DMS53 treated with DMSO at 0.1 percent for 48 hours (cell line): ENCODE data around the gene LDLRAD1.
A peak's percentile ranks its signal among the peaks of the same experiment; 100 is the strongest.
"Not testable (repeated sequence)": the region's sequence is repeated elsewhere in the genome, so short reads cannot be mapped to it uniquely, and the experiment has no call there.

Experiments
- DNase-seq: peaks from one replicate; lab custom pipeline; 2025; ENCODE audit not compliant: unreplicated experiment; lab: John Stamatoyannopoulos, UW

Gene LDLRAD1

DNA sequence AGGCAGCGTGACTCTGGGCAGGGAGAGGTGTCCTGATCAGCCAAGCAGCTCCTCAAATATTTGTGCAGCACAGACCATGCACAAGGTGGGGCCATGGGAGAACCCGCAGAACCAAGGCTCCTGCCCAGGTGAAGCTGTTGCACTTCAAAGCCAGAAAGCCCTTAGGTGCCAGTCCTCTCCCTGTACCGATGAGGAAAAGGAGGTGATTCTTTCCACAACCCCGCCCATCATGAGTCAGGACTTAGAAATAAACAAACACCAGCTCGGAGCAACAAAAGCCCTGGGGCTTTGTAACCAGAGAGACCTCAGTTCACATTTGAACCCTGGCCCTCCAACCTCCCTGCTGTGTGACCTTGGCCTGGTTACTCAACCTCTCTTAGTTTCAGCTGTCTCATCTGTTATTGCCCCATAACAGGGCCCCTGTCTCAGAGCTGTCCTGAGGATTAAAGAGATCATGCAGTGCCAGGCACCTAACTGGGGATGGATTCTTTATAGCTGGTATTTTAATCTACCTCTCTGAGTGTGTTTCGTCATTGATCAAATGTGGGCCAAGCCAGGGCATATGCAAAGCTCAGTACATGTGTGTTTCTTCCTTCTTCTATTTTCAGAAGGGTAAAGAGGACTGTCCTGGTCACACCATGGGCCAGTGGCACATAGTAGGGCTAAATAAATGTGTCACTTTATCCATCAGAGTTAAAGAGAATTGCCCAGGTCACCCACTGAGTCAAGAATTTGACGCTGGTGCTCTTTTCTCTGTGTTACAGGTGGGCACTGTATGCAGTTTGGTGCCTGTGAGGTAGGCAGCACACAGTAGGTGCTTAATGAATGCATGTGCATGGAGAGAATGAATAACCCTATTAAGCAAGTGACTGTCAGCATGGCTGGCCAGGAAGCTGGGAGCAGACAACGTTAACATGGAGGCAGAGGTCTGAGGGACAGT, 1.4 kb downstream of the LDLRAD1 start:
- DNase-seq, result peak; percentile 100

DNA sequence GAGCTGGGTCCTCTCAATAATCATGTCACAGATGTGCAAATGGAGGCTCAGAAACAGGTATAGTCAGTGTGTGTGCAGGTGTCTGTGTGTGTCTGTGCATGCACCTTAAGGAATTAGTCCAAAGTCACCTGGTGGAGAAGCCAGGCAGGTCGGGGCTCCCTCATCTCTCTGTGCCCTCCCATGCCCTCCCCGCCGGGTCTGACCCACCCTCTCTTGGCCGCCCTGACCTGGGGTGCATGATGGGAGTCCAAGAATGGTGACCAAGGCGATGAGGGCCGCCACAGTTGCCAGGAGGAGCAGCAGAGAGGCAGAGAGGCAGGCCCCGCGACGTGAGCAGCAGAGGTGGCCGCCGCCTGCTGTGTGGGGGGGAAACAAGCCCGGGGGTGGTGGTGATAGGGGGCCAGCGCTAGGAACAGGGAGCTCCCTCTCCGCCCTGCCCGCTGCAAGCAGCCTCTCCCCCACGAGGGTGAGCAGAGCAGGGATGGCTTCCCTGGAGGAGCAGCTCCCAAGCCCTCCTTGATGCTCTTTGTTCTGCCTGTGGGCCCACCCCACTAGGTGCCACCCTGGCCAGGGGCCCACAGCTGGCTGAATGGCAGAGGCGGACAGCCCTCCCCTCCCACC, 3.9 kb downstream of the LDLRAD1 start:
- DNase-seq, result no peak

DNA sequence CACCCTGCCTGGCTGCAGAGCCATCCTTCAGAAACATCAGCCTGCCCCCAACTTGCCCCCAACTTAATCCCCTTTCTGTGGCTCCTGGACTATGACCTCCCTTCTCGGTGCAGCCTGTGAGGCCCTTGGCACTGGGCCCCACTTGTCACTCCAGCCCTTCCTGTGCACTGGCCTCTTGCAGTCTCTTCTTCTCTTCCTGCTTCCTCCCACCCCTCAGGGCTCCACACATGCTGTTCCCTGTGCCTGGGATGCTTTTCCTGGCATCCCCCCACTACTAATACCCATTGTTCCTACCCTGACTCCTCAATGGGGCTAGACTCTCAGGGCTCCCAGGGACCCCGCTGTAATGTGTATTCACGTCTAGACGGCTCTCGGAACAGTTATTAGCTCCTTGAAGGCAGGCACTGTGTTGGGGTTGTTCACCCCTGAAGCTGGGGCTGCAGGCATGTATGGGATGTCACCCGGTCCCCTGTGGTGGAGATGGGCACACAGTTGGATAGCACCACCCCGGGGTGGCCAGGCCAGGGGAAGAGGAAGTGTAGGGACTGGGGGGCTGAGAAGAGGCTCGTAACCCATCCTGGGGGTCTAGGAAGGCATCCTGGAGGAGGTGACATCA, 4.5 kb downstream of the LDLRAD1 start:
- no peak for DNase-seq

DNA sequence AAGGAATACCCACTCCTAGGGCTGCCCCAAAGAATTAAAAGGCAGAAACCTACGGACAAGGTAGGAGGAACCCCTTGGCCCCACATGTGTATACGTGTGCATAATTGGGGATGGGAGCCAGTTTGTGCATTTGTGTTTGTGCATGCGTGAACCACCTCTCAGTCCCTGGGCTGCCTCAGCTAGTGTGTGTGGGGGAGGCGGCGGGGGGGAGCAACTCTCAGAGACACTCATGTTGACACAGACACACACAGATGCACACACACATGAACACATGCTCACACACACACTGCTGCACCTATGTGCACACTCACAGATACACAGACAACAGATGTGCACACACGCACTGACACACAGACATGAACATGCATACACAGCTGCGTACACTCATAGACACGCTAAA, 5.1 kb downstream of the LDLRAD1 start:
- no peak for DNase-seq

DNA sequence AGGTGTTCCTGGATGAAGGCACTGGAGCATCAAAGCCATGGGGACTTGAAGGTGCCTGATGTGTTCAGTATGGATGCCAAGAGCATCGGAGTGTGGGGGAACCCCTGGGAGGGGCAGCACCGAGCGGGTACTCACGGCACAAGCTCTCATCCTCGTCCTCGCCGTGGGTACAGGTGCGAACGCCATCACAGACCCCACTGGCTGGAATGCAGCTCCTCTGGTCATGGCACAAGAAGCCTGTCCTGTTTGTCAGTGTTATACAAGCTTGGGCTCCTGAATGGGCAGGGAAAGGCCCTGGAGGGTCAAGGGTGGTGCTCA, 6.0 kb downstream of the LDLRAD1 start:
- no peak for DNase-seq

DNA sequence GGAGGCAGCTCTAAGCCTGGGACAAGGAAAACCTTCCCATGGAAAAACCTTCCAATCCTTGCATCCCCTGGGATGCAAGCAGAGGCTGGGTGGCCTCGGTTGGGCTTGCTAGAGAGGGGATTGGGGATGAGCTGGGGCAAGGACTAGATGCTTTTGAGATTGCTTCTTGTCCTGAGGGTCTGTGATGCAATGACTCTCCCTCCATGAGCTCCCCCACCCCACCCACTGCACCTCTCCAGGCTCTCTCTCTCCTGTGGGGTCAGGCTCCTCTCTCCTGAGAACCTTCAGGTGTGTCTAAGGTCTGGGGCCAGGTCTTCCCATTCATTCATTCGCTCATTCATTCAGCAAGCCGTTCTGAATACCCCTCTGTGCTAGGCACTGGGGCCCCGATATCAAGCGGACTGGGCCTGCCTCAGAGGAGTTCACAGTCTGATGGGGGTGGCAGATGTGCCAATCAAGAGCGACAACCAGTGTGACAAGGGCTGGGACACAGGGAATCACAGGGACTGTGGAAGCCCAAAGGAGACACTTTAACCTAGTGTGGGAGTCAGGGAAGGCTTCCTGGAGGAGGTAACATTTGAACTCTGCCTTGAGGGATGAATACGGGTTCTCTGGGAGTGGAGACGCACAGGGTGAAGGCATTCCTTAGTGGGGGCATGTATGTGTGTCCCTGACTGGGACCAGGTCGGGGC, 6.5 kb downstream of the LDLRAD1 start:
- no peak for DNase-seq

DNA sequence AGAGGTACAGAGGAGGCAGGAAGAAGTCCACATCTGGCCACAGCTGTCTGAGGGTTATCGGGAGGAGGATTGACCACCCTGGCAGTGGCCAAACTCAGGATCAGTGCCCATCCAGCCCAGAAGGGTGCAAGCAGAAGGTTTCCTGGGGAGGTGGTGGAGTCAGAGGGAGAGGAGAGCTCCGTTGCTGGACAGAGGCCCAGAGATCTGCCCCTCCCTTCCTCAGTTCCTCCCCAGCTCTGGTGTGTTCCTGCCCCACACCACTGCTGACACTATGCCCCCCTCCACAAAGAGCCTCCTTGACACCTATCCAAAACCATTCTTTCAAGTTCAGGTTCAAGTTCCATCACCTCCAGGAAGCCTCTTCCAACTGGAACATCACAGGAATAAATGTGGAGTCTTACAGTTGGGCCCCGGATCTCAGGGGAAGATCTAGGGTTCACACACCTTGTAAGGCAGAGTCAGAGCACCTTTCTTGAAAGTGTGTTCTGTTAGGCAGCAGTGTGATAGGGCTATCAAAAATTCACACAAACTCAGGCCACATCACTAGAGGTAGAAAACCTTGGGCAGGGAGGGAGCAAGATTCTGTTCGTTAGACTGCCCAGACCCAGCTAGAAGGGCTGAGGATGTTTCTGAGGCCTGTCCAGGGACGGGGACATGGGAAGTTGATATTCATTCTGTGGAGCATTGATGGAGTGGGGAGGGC, 7.4 kb downstream of the LDLRAD1 start:
- DNase-seq, result no peak

DNA sequence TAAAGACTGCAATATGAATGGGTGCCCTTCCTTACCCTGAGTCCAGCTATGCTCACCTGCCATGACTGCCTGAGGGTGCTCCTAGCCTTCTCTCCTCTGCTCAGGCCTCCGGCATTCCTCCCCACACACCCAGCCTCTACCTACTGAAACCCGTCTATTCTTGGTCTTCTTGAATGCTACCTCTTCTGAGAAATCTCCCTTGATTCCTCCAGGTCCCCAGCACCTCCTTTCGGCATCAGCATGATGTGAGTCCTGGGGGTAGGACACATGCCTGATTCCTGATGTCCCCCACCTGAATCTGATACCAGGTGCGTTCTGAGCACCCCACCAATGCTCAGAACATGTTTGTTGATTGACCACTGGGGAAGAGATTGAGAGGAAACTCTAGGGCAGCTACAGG, 8.6 kb downstream of the LDLRAD1 start:
- no peak for DNase-seq

DNA sequence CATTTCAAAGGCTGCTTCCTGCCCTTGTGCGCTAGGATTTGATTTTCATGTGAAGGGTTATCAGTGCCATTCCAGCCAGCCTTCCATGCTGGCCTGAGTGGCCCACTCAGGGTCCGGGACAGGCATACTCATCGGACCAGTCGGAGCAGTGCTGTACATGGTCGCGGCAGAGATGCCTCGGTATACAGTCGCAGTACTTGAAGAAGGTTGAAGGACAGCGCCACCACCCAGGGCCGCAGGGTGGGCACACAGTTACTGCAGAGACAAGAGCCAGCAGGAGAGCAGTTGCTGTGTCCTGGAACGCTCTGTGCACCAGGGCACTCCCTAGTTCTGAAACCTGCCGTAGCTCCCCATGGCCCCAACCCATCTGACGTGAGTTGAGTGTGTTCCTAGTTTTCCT, 9.1 kb downstream of the LDLRAD1 start:
- no peak for DNase-seq

DNA sequence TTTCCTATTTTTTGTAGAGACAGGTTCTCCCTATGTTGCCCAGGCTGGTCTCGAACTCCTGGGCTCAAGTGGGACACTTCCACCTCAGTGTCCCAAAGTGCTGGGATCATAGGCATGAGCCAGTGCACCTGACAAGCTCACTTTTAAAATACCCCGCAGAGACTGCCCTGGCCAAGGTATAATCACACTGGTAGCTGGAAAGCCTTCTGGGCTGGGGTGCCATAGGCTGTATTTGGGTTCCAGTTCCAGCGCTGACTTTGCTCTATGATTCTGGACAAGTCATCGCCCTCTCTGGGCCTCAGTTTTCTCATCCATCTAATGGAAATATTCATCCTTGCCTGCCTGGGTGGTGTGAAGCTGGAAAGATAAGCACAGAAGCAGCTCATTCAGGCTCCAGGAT, 10.4 kb downstream of the LDLRAD1 start:
- DNase-seq, result no peak

DNA sequence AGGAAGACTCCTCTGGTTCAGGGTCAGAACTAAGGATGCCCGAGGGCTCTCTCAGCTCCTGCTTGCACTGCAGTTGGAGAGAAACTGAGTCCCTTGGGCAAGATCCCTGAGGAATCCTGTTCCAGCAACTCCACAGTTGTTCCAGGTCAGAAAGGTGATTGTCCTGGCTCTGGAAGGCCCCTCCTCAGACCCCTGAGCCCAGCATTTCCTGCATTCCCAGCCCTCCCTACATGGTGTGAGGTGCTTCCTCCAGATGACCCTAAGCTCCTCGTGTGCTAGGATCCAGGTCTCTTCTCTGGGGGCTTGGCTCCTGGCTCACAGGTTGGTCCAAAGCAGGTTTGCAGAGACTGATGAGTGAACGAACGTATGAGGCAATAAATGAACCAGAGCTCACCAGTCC, 11.5 kb downstream of the LDLRAD1 start:
- no peak for DNase-seq

DNA sequence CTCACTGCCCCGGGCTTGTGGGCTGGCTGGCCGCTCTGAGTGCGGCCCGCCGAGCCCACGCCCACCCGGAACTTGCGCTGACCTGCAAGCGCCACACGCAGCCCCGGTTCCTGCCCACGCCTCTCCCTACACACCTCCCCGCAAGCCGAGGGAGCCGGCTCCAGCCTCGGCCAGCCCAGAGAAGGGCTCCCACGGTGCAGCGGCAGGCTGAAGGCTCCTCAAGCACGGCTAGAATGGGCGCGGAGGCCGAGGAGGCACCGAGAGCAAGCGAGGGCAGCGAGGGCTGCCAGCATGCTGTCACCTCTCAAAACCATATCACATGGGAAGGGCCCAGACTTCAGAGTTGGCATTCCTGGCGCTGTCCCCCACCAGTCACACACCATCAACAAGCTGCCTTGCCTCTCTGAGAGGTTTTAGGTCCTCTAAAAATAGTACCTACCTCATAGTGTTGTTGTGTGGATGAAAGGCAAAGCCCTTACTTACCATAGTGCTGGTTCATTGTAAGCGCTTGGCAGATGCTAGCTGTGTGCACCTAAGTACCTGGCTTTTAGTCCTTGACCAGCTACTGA, 13.4 kb downstream of the LDLRAD1 start:
- DNase-seq, result no peak

DNA sequence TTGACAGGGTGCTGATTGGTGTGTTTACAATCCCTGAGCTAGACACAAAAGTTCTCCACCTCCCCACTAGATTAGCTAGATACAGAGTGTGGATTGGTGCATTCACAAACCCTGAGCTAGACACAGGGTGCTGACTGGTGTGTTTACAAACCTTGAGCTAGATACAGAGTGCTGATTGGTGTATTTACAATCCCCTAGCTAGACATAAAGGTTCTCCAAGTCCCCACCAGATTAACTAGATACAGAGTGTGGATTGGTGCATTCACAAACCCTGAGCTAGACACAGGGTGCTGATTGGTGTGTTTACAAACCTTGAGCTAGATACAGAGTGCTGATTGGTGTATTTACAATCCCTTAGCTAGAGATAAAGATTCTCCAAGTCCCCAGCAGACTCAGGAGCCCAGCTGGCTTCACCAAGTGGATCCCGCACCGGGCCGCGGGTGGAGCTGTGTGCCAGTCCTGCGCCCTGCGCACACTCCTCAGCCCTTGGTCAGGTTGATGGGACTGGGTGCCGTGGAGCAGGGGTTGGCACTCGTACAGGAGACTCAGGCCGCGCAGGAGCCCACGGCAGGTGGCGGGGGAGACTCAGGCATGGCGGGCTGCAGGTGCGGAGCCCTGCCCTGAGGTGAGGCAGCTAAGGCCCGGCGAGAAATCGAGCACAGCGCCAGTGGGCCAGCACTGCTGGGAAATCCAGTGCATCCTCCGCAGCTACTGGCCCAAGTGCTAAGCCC, 14.1 kb downstream of the LDLRAD1 start:
- not testable (repeated sequence) for DNase-seq

DNA sequence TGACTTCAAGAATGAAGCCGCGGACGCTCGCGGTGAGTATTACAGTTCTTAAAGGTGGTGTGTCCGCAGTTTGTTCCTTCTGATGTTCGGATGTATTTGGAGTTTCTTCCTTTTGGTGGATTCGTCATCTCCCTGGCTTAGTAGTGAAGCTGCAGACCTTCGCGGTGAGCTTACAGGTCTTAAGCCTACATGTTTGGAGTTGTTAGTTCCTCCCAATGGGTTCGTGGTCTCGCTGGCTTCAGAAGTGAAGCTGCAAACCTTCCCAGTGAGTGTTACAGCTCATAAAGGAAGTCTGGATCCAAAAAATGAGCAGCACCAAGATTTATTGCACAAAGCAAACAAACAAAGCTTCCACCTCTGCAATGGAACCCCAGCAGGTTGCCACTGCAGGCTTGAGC, 14.7 kb downstream of the LDLRAD1 start:
- no peak for DNase-seq

DNA sequence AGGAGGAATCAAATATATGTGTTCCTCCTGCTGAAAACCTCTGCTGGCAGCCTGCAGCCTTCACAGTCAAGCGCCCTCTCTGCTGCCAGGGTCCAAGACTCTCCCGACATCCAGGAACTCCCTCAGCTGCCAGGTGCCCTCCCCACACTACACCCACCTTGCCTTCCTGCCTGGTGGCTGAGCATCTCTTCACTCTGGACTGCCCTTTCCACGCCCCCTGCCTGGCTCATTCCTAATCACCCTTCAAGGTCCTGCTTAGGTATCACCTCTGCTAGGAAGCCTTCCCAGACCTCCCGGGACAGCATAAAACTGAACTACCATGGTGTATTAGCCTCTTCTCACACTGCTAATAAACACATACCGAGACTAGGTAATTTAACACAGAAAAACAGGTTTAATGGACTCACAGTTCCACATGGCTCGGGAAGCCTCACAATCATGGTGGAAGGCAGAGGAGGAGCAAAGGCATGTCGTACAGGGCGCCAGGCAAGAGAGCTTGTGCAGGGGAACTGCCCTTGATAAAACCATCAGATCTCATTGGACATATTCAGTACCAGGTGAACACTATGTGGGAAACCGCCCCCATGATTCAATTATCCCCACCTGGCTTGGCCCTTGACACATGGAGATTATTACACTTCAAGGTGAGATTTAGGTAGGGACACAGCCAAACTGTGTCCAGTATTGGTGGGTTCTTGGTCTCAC, 15.3 kb downstream of the LDLRAD1 start:
- no peak for DNase-seq

DNA sequence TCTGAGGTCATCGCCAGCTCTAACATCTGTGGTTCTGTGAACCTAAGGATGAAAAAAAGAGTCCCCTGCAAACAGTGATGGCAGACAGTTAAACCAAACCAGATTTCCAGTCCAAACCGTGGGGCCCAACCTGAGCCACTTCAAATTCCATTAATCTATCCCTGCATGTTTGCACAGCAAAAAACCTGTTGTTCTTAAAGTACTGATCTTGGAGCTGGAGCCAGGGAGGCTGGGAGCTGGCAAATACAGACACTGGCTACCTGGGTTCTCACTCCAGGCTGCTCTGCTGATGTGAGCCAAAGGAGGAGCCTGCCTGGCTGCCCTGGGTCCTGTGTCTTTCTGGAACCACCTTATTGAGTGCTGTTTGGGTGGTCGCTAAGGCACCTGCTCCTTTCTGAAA, 16.4 kb downstream of the LDLRAD1 start:
- peak; percentile 97 for DNase-seq

DNA sequence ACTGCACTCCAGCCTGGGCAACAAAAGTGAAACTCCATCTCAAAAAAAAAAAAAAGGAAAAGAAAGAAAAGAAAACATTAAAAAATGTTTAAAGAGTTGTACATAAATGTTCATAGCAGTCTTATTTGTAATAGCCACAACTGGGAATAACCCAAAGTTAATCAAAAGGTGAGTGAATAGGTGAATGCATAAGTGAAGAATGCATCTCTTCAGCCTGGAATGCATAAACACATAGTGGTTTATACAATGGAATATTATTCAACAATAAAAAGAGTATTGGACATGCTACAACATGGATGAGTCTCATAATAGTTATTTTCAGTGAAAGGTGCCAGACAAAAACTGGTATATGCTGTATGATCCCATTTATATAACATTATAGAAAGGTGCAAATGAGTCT, 18.1 kb downstream of the LDLRAD1 start:
- no peak for DNase-seq

DNA sequence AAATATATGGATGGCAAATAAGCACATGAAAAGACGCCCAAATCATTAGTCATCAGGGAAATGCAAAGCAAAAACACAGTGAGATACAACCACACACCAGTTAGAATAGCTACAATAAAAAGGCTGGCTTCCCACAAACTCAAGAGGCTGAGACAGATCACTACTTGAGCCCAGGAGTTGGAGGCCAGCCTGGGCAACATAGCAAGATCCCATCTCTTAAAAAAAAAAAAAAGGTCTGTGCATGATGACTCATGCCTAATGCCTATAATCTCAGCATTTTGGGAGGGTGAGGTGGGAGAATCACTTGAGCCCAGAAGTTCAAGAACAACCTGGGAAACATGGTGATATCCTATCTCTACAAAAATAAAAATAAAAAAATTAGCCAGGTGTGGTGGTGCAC, 19.8 kb downstream of the LDLRAD1 start:
- no peak for DNase-seq

DNA sequence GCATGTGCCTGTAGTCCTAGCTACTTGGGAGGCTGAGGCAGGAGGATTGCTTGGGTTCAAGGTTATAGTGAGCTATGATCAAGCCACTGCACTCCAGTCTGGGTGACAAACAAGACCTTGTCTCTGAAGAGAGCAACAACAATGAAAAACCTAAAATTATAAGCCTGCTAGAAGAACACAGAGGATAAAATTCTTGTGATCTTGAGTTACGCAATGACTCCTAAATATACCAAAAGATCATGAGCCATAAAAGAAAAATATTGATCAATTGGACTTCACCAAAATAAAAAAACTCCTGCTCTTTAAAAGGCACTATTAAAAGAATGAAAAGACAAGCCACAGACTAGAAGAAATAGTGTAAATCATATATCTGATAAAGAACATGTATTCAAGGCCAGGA, 22.3 kb downstream of the LDLRAD1 start:
- no peak for DNase-seq
